ENCODE measurements around the gene GLRX. TPM values are rescaled to one million over a fixed set of nuclear protein-coding genes. Genes with fewer than 3 reads are reported as not detected.

Gene GLRX
- polyA plus RNA-seq, 1 donor (not counting 4 experiments of a cell fraction or from before 2014, with no cell fraction given) = 15.6 TPM

DNA sequence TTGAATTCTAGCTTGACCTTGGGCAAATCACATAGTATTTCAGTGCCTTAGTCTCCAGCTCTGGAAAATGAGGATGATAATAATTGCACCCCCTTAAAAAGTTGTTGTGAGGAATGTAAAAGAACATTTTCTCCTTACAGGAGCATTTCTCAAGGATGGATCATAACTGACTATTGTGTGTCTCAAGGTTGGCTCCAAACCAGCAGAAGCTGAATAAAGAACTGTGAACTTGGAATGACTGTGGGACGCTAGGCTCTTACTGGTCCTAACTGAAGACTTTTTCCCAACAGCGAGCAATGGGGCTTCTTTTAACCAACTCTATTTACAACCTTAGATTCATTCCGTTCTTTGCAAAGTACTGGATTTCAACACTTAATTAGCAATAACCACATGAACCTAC, 26.2 kb upstream of the GLRX start:
- no peak for DNase-seq (ENCODE audit: low read depth, low spot score)
- H3K4me1 ChIP-seq (ENCODE audit: control insufficient read depth, extremely low read depth, insufficient read depth, low read length) = peaks cover 7% of the 10 kb centered on the region
- no peaks in the 10 kb centered on the region for H3K36me3 ChIP-seq (ENCODE audit: control insufficient read depth in 2 of 2, extremely low read depth in 1 of 2, insufficient read depth in 2 of 2, low read length in 2 of 2)
- no peaks in the 10 kb centered on the region for H3K9me1 ChIP-seq (ENCODE audit: control insufficient read depth, extremely low read depth, insufficient read depth, low read length)
- dilution Hi-C loops (cut with MboI; ENCODE audit: extremely low pct_ligation_motif_present, low sequenced_read_pairs) = no loop called here
- TF ChIP-seq EZH2 (IDR thresholded peaks at IDR 0.05; ENCODE audit: low read length) = no peak
- TF ChIP-seq, protein P1, sequence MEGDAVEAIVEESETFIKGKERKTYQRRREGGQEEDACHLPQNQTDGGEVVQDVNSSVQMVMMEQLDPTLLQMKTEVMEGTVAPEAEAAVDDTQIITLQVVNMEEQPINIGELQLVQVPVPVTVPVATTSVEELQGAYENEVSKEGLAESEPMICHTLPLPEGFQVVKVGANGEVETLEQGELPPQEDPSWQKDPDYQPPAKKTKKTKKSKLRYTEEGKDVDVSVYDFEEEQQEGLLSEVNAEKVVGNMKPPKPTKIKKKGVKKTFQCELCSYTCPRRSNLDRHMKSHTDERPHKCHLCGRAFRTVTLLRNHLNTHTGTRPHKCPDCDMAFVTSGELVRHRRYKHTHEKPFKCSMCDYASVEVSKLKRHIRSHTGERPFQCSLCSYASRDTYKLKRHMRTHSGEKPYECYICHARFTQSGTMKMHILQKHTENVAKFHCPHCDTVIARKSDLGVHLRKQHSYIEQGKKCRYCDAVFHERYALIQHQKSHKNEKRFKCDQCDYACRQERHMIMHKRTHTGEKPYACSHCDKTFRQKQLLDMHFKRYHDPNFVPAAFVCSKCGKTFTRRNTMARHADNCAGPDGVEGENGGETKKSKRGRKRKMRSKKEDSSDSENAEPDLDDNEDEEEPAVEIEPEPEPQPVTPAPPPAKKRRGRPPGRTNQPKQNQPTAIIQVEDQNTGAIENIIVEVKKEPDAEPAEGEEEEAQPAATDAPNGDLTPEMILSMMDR (optimal IDR thresholded peaks at IDR 0.05 in 1 of 3, IDR thresholded peaks at IDR 0.05 in 1 of 3, conservative IDR thresholded peaks at IDR 0.05 in 1 of 3; ENCODE audit: extremely low read depth in 1 of 3, insufficient read depth in 2 of 3, low read length in 3 of 3) = no peak
- no peaks in the 10 kb centered on the region for H3K79me2 ChIP-seq (ENCODE audit: control insufficient read depth, insufficient read depth, low read length)
- H3K9ac ChIP-seq (ENCODE audit: control insufficient read depth, extremely low read depth, insufficient read depth, low read length) = no peak overlapping the region
- H2AFZ ChIP-seq (ENCODE audit: control insufficient read depth, low read length) = no peak overlapping the region
- H3K27me3 ChIP-seq (ENCODE audit: control insufficient read depth, extremely low read depth, insufficient read depth, low read length) = no peaks in the 10 kb centered on the region
- H3K4me3 ChIP-seq (ENCODE audit: control insufficient read depth in 2 of 3, extremely low read depth in 1 of 3, insufficient read depth in 2 of 3, low read depth in 1 of 3, low read length in 3 of 3) = no peak overlapping the region
- no peaks in the 10 kb centered on the region for H3K9me3 ChIP-seq (ENCODE audit: control insufficient read depth, low read depth, low read length)
- no peak overlapping the region for H3K4me2 ChIP-seq (ENCODE audit: control insufficient read depth, extremely low read depth, insufficient read depth, low read depth, low read length)
- H3K27ac ChIP-seq (ENCODE audit: control insufficient read depth, insufficient read depth, low read length) = no peak overlapping the region
- H4K20me1 ChIP-seq (ENCODE audit: control insufficient read depth, extremely low read depth, insufficient read depth, low read length) = no peaks in the 10 kb centered on the region
- no peak for FAIRE-seq

DNA sequence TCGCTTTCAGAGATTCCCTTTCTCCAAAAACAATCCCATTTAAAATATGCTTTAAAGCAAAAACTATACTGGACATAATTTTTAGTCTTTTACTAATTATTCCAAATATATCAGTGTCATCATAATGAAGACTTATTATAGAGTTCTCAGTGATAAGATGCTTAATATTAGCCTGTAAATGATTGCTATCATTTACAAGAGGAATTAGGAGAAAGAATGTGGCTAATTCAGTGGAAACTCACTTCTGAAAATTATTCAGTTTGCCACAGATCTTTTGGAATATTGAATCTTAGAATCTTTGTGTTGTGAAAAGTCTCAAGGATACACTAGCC, 24.7 kb upstream of the GLRX start:
- DNase-seq (ENCODE audit: low read depth, low spot score) (no peak), FAIRE-seq (no peak)
- Histone ChIP-seq H3K4me1 (ENCODE audit: control insufficient read depth, extremely low read depth, insufficient read depth, low read length) (peaks cover 7% of the 10 kb centered on the region), H3K9me3 (ENCODE audit: control insufficient read depth, low read depth, low read length) (no peaks in the 10 kb centered on the region), H3K27me3 (ENCODE audit: control insufficient read depth, extremely low read depth, insufficient read depth, low read length) (no peaks in the 10 kb centered on the region), H3K4me2 (ENCODE audit: control insufficient read depth, extremely low read depth, insufficient read depth, low read depth, low read length) (no peak overlapping the region), H3K36me3 (ENCODE audit: control insufficient read depth in 2 of 2, extremely low read depth in 1 of 2, insufficient read depth in 2 of 2, low read length in 2 of 2) (no peaks in the 10 kb centered on the region), H3K9ac (ENCODE audit: control insufficient read depth, extremely low read depth, insufficient read depth, low read length) (no peak overlapping the region), H2AFZ (ENCODE audit: control insufficient read depth, low read length) (no peak overlapping the region), H3K27ac (ENCODE audit: control insufficient read depth, insufficient read depth, low read length) (no peak overlapping the region), H3K4me3 (ENCODE audit: control insufficient read depth in 2 of 3, extremely low read depth in 1 of 3, insufficient read depth in 2 of 3, low read depth in 1 of 3, low read length in 3 of 3) (no peak overlapping the region), H3K9me1 (ENCODE audit: control insufficient read depth, extremely low read depth, insufficient read depth, low read length) (no peaks in the 10 kb centered on the region), H4K20me1 (ENCODE audit: control insufficient read depth, extremely low read depth, insufficient read depth, low read length) (no peaks in the 10 kb centered on the region), H3K79me2 (ENCODE audit: control insufficient read depth, insufficient read depth, low read length) (no peaks in the 10 kb centered on the region)
- no peak for TF ChIP-seq EZH2 (IDR thresholded peaks at IDR 0.05; ENCODE audit: low read length)
- TF ChIP-seq, protein P1 (optimal IDR thresholded peaks at IDR 0.05 in 1 of 3, IDR thresholded peaks at IDR 0.05 in 1 of 3, conservative IDR thresholded peaks at IDR 0.05 in 1 of 3; ENCODE audit: extremely low read depth in 1 of 3, insufficient read depth in 2 of 3, low read length in 3 of 3) = no peak
- dilution Hi-C loops (cut with MboI; ENCODE audit: extremely low pct_ligation_motif_present, low sequenced_read_pairs) = no loop called here
